Activated CD8-positive, alpha-beta memory T cell treated with anti-CD3 and anti-CD28 coated beads for 1 hour (primary cell): Measurements from ENCODE around the gene MMP14.
"Not testable (repeated sequence)": the region's sequence is repeated elsewhere in the genome, so short reads cannot be mapped to it uniquely, and the experiment has no call there.

Experiments
- DNase-seq, 2 donors: peaks; one replicate each; pipeline ENCODE4 v3.0.0-alpha.2; 2020; ENCODE audit warnings: low read depth in 1 of 2; ENCODE audit errors: extremely low read depth in 1 of 2

Gene MMP14

DNA sequence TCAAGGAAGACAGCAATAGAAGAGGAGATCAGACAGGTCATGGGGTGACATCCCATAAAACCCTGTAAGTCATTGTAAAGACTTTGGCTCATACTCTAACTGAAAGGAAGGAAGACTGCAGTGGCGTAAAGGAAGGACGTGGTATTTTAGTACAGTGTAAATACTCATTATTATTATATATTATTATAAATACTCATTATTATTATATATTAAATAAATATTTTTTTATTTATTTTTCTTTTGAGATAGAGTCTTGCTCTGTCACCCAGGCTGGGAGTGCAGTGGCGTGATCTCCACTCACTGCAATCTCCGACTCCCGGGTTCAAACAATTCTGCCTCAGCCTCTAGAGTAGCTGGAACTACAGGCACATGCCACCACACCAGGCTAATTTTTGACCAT is 20.0 kb downstream of the MMP14 start:
- no peak for DNase-seq

DNA sequence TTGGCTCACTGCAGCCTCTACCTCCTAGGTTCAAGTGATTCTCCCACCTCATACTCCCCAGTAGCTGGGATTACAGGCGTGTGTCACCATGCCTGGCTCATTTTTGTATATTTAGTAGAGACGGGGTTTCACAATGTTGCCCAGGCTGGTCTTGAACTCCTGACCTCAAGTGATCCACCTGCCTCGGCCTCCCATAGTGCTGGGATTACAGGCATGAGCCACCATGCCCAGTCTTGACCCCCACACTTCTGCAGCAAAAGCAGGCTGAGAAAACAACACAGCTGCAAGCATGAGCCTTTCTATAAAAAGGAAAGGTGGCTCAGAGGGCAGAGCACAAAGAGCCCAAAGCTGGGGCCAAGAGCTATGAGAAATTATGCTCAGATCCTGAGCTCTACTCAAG is 24.0 kb downstream of the MMP14 start:
- not testable (repeated sequence) for DNase-seq

DNA sequence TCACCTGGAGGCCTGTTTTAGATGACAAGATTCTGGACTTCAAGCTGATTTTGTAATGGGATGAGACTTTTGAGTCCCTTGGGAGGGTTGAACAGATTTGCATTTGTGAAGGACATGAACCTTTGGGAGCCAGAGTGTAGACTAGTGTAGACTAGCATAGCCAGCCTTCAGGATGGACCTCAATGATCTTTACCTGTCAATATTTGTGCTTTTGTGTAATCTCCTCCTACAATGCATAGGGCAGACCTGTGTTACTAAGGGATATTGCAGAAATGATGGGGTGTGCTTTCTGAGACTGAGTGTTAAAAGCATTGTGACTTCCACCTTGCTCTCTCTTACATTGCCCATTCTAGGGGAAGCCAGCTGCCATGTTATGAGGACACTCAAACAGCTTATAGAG is 25.3 kb downstream of the MMP14 start:
- no peak for DNase-seq

DNA sequence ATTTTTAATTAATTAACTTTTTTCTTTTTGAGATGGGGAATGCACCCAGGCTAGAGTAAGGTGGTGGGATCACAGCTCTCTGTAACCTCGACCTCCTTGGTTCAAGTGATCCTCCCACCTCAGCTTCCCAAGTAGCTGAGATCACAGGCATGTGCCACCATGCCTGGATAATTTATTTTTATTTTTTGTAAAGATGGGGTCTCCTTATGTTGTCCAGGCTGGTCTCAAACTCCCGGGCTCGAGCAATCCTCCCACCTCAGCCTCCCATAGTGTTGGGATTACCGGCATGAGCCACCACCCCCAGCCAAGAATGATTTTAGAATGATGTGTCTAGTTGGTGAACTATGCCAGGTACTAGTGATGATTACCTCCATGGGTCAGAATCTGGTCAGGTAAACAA is 28.6 kb downstream of the MMP14 start:
- DNase-seq, result no peak

DNA sequence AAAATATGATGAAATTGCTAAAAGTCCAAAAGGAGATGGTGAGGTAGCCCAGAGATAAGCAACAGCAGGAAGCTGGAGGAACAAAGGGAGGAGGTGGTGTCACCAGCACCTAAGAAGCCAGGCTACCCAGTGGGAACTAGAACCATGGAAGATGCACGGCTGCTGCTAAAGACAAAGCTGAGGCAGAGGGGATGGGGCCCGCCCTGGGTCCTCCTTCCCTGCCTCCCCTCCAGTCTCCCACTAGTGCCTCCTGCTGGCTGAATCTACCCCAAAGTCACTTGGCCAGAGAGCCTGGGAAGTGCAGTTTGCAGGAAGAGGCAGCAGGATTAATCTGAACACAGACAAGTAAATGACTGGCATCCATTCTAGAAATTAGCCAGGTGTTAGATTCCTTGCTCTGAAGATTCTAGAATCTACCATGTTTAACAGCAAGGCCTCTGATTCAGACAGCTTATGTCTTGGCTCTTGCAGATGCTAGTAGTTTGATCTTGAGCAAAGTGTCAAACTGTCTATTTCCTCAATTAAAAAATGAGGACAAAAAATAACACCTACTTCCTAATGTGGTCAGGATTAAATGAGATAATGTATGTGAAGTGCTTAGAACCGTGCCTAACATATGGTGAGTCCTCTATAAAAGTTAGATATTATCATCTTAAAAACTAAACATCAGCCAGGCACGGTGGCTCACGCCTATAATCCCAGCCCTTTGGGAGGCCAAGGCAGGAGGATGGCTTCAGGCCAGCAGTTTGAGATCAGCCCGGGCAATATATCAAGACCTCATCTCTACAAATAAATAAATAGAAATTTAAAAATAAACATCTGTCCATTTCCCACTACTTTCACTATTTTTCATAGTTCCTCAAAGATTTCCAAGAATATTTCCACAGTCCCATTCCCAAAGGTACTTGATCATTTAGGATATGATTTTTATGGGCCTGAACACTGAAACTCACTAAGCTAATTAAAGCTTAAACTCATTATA is 29.3 kb downstream of the MMP14 start:
- DNase-seq, result no peak

DNA sequence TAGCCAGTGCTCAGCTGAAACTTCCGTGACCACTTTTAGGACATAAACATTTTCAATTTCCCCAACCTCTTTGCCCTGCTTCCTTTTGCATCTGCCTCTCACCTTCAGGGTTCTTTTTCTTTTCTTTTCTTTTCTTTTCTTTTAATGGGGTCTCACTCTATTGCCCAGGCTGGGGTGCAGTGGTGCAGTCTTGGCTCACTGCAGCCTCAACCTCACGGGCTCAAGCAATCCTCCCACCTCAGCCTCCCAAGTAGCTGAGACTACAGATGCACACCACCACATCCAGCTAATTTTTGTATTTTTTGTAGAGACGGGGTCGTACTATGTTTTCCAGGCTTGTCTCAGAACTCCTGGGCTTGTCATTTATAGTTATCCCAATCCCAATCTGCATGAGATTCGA is 30.5 kb downstream of the MMP14 start:
- DNase-seq, result no peak

DNA sequence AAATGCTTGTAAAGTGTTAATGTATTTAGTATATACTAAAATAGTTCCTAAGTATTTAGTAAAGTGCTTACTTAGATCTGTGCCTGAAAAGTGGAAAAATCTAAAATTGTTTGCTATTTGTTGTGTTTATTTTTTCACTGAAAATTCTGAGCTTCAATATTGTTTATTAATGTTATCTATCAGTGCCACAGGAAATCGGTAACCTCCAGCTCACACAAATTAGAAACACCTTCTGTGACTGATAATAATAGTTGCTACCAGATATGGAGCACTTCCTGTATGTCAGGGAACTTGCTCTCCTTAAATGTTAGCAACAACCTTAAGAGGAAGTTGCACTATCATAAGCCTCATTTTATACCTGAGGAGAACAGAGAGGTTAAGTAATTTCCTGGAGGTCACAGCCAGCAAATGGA is 34.4 kb downstream of the MMP14 start:
- no peak for DNase-seq

DNA sequence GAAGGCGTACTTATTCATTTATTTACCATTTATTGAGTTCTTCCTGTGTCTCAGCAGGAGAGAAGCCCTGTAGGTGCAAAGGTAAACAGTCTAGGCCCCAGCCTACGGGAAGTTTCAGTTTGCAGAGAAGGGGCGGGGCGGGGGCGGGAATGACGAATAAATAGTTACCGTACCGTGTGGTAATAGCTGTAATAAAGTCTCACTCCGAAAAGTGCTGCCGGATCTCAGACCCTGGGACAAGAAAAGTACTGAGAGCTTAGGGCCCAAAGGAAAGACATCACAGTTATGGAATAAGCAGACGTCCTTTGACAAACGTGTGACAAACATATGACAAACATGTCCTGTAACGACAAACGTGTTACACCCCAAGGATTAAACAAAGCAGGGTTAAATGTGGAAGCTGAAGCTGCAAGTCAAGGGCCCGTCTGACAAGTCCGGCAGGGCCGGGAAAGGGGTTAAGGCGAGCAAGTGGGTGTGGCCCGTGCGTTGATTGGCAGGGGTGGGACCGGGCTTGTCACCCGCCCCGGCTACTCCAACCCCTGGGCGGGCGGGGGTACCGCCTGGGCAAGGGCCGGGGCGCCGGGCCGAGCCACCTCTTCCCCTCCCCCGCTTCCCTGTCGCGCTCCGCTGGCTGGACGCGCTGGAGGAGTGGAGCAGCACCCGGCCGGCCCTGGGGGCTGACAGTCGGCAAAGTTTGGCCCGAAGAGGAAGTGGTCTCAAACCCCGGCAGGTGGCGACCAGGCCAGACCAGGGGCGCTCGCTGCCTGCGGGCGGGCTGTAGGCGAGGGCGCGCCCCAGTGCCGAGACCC is 35.0 kb downstream of the MMP14 start, which contains the start of gene LRP10:
Gene LRP10 (plus strand): TSS at position 517 of the 809 bp plus-strand sequence. CDS start 564 bp downstream, outside the sequence.
- peak in 1 of 2 donors; percentile 66 for DNase-seq

DNA sequence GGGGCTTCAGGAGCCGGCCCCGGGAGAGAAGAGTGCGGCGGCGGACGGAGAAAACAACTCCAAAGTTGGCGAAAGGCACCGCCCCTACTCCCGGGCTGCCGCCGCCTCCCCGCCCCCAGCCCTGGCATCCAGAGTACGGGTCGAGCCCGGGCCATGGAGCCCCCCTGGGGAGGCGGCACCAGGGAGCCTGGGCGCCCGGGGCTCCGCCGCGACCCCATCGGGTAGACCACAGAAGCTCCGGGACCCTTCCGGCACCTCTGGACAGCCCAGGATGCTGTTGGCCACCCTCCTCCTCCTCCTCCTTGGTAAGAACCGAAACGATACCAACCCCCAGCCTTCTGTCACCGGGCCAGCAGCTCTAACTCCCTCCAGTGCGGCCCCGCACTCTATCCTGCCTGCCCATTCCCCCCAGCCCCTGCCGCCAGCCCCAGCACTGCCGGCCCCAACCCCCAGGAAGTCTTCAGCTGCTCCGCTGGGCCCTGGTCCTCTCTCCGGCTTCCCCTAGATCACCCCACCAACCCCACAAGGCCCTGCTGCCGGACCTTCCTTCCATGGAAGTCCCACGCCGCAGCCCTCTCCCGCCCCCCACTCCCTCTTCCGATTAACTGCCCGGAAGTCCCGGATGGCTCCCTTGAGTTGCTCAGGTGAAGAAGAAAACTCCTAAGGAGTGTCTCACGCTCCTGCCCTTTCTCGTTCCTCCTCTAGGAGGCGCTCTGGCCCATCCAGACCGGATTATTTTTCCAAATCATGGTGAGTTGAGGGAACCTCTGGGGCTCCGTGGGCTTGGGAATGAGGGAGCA is 35.8 kb downstream of the MMP14 start:
- peak in 1 of 2 donors; percentile 53 for DNase-seq

DNA sequence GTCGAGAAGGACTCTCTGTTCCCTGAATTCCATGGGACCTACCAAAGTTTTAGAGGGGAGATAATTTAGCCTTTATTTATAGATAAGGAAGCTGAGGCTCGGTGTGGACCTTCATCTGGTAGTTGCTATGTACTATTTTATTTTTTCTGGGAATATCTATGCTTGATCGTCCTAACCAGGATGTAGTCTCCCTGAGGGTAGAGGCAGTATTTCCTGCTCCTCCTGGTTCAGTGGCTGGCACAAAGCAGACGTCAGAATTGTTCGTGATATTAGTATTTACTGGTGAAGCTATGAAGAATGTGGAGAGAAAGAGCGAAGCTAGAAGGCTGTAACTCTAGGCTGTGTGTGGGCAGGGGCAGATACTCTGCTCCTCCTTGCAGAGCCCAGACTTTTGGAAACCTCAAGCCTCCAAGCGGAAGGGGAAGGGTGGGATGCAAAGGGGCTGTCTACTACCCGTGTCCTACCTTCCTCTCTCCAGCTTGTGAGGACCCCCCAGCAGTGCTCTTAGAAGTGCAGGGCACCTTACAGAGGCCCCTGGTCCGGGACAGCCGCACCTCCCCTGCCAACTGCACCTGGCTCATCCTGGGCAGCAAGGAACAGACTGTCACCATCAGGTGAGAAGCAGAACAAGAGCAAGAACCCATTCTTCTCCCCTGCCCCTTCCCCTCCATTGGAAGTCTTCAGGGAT is 36.6 kb downstream of the MMP14 start:
- DNase-seq, result no peak

DNA sequence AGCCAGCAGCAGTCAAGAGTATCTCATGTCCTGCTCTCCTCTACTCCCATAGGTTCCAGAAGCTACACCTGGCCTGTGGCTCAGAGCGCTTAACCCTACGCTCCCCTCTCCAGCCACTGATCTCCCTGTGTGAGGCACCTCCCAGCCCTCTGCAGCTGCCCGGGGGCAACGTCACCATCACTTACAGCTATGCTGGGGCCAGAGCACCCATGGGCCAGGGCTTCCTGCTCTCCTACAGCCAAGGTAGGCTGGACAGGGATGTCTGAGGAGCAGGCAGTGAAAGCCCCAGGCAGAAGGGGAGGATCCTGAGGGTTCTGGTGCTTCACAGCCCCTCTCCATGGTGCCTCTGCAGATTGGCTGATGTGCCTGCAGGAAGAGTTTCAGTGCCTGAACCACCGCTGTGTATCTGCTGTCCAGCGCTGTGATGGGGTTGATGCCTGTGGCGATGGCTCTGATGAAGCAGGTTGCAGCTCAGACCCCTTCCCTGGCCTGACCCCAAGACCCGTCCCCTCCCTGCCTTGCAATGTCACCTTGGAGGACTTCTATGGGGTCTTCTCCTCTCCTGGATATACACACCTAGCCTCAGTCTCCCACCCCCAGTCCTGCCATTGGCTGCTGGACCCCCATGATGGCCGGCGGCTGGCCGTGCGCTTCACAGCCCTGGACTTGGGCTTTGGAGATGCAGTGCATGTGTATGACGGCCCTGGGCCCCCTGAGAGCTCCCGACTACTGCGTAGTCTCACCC is 38.8 kb downstream of the MMP14 start:
- DNase-seq, result no peak

DNA sequence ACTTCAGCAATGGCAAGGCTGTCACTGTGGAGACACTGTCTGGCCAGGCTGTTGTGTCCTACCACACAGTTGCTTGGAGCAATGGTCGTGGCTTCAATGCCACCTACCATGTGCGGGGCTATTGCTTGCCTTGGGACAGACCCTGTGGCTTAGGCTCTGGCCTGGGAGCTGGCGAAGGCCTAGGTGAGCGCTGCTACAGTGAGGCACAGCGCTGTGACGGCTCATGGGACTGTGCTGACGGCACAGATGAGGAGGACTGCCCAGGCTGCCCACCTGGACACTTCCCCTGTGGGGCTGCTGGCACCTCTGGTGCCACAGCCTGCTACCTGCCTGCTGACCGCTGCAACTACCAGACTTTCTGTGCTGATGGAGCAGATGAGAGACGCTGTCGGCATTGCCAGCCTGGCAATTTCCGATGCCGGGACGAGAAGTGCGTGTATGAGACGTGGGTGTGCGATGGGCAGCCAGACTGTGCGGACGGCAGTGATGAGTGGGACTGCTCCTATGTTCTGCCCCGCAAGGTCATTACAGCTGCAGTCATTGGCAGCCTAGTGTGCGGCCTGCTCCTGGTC is 39.4 kb downstream of the MMP14 start:
- no peak for DNase-seq

DNA sequence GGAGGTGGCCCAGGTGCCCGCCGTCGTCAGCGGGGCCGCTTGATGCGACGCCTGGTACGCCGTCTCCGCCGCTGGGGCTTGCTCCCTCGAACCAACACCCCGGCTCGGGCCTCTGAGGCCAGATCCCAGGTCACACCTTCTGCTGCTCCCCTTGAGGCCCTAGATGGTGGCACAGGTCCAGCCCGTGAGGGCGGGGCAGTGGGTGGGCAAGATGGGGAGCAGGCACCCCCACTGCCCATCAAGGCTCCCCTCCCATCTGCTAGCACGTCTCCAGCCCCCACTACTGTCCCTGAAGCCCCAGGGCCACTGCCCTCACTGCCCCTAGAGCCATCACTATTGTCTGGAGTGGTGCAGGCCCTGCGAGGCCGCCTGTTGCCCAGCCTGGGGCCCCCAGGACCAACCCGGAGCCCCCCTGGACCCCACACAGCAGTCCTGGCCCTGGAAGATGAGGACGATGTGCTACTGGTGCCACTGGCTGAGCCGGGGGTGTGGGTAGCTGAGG is 40.7 kb downstream of the MMP14 start:
- no peak for DNase-seq

DNA sequence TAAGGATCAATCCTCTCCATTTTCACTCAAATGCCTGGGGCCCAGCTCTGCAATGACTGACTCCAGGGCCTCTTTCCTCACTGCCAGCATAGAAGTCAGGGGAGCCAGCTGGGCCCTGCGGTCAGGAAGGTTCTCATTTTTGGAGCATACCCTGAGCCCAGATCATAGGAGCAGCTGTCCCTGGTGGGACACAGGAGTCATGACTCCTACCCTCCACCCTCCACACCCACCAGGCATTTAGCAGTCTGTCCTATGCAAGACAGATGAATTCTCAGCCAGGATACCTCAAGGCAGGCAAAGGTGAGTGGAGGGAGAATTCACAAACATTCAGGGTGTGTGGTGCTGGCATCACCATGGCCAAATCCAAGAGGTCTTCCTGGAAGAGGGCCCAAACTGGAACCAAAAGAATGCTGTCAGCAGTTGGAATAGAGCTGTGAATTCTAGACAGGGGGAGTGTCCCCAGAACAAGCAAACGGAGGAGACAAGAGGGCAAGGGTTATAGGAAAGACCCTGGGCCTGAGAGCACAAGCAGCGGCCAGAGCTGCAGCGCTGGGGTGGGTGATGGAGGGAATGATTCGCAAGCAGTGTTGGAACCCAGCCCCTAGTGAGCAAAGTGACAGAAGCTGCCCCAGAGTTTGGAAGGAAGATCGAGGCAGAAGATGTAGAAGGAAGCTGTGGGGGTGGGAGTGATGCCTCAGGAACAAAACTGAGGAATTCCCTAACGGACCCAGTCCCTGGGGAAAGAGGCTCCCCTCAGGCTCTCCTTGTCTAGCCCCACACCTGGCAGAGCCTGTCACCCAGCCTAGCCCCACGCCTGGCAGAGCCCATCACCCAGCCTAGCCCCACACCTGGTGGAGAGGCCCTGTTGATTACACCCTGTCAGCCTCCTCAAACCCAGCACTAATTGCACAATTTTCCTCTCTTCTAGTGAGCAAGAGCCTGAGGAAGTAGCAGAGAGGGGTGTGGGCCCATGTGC is 42.2 kb downstream of the MMP14 start:
- no peak for DNase-seq

DNA sequence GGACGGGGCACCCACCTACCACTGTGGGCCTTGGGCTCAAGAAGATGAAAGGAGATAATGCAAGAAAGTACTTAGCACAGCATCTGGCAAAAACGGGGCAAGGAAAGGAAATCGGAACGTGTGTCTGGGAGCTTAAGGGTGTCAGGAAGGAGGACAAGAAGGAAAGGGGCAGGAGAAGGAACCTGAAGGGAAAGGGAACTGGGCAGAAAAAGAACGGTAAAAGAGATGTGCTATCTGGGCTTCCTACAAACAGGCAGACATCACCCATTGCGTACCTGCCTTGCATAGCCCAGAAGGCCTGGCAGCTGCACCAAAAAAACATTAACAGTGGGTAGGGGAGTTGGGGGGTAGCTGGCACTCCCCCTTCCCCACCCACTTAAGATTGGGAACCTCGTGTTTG is 45.7 kb downstream of the MMP14 start:
- no peak for DNase-seq

DNA sequence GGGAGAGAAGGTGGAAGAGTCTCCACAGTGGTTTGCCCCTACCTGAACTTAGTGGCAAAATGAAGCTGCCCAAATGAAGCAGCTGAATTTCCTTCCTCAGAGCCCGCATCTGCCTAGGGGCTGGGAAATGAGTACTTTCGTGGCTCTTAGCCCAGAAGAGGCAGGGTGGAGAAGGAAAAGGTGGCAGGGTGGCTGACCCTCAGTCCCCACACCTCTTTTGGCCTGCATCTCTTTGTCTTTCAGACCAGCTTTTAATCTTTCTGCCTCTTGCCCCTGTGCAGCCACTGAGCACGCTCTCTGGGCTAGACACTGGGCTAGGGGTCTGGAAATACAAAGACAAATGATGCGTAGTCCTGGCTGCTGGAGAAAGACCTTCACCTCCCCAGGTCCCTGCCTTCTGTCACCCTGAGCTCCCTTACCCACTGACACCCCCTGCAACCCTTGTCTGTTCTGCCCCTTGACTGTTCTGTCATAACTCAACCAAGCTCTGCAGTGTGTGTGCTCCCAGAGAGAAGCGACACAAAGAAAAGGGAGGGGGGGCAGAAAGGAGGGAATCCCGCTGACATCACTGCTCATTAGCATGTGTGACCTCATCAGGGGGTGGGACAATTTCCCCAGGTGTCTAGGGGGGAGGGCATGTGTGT is 46.3 kb downstream of the MMP14 start:
- DNase-seq, result peak in 1 of 2 donors; percentile 17
